OCI-LY1 (cell line): ENCODE measurements around the gene ERBB2.
A peak's percentile ranks its signal among the peaks of the same experiment; 100 is the strongest.

Source experiments
- H2AFZ ChIP-seq: fragments of 200-600 bp; sonication (generic), shearing (Covaris generic); 2 replicates; pipeline ENCODE4 v1.6.0; 2014; ENCODE audit warnings: antibody characterized with exemption, mild to moderate bottlenecking, low read length
- H3F3A ChIP-seq: fragments of 200-600 bp; sonication (generic), shearing (Covaris generic); 2 replicates; pipeline ENCODE4 v1.6.0; 2014; ENCODE audit warnings: mild to moderate bottlenecking, antibody characterized with exemption, low read length, moderate library complexity; ENCODE audit not compliant: insufficient read depth
- H3K27ac ChIP-seq: fragments of 200-600 bp; sonication (generic); 2 replicates; pipeline ENCODE4 v1.5.1; 2014; ENCODE audit warnings: low read length, mixed run types, mild to moderate bottlenecking, low read depth; ENCODE audit not compliant: poor library complexity, severe bottlenecking
- H3K27me3 ChIP-seq: fragments of 200-600 bp; sonication (generic); 2 replicates; pipeline ENCODE4 v1.6.0; 2014; ENCODE audit warnings: antibody characterized with exemption, mild to moderate bottlenecking, low read length, moderate library complexity; ENCODE audit not compliant: insufficient read depth
- H3K36me3 ChIP-seq: fragments of 200-600 bp; sonication (generic); 2 replicates; pipeline ENCODE4 v1.6.1; 2014; ENCODE audit warnings: mild to moderate bottlenecking, antibody characterized with exemption, low read length, moderate library complexity, mixed read lengths; ENCODE audit not compliant: insufficient read depth
- H3K4me1 ChIP-seq: fragments of 200-600 bp; sonication (generic); 2 replicates; pipeline ENCODE4 v1.5.1; 2014; ENCODE audit warnings: mild to moderate bottlenecking, low read length, moderate library complexity; ENCODE audit not compliant: insufficient read depth, severe bottlenecking
- H3K4me2 ChIP-seq: fragments of 200-600 bp; sonication (generic), shearing (Covaris generic); 2 replicates; pipeline ENCODE4 v1.6.1; 2014; ENCODE audit warnings: low read length
- H3K4me3 ChIP-seq: fragments of 200-600 bp; sonication (generic); 2 replicates; pipeline ENCODE4 v1.5.1; 2014; ENCODE audit warnings: low read length, low read depth, mild to moderate bottlenecking, mixed read lengths; ENCODE audit not compliant: poor library complexity, severe bottlenecking
- H3K79me2 ChIP-seq: fragments of 200-600 bp; shearing (Covaris generic); 2 replicates; pipeline ENCODE4 v1.6.1; 2016; ENCODE audit warnings: mixed run types, low read length, mixed read lengths; ENCODE audit not compliant: insufficient read depth
- H3K9ac ChIP-seq: fragments of 200-600 bp; sonication (generic), shearing (Covaris generic); 2 replicates; pipeline ENCODE4 v1.6.1; 2014; ENCODE audit warnings: mild to moderate bottlenecking, low read length, mixed read lengths
- H3K9me2 ChIP-seq: fragments of 200-600 bp; sonication (generic), shearing (Covaris generic); 2 replicates; pipeline ENCODE4 v1.6.1; 2014; ENCODE audit warnings: low read depth, mild to moderate bottlenecking, low read length, mixed read lengths
- H3K9me3 ChIP-seq: fragments of 200-600 bp; shearing (Covaris generic); 2 replicates; pipeline ENCODE4 v1.6.1; 2014; ENCODE audit warnings: low read length, mixed read lengths
- H4K20me1 ChIP-seq: fragments of 200-600 bp; sonication (generic), shearing (Covaris generic); 2 replicates; pipeline ENCODE4 v1.6.0; 2016; ENCODE audit warnings: mild to moderate bottlenecking, low read length; ENCODE audit not compliant: insufficient read depth
- EZH2 ChIP-seq: fragments of 200-600 bp; sonication (generic), shearing (Covaris generic); IDR thresholded peaks from 2 replicates; pipeline ENCODE4 v1.8.0; 2017; ENCODE audit warnings: borderline replicate concordance, mixed run types, mild to moderate bottlenecking, antibody characterized with exemption, low read length, moderate library complexity, mixed read lengths
- TF ChIP-seq, protein P1 (sequence below): fragments of 200-600 bp; sonication (generic), shearing (Covaris generic); IDR thresholded peaks from 2 replicates; pipeline ENCODE4 v1.5.1; 2017; ENCODE audit warnings: mild to moderate bottlenecking, antibody characterized with exemption, low read length, moderate library complexity, mixed read lengths

The ERBB2 gene

GRCh38 chr17:39667945-39668924, 31.6 kb upstream of the ERBB2 start, which contains the start of gene PNMT:
TSS of gene PNMT (plus strand) at chr17:39668453. CDS start at chr17:39668476, 23 bp downstream.
- Histone ChIP-seq H3F3A (no peaks in the 10 kb centered on the region), H3K4me2 (peak within 1 kb of the TSS; percentile 79), H3K4me1 (peaks cover 18% of the 10 kb centered on the region), H3K79me2 (no peaks in the 10 kb centered on the region), H3K9ac (no peak within 1 kb of the TSS; the same call in 1 of the 2 replicates), H2AFZ (no peak within 1 kb of the TSS), H4K20me1 (no peaks in the 10 kb centered on the region), H3K4me3 (peak within 1 kb of the TSS; percentile 55), H3K36me3 (no peaks in the 10 kb centered on the region), H3K9me3 (no peaks in the 10 kb centered on the region), H3K9me2 (no peaks in the 10 kb centered on the region), H3K27me3 (peaks cover 13% of the 10 kb centered on the region; the same call in 1 of the 2 replicates), H3K27ac (no peak within 1 kb of the TSS)
- TF ChIP-seq, protein P1, sequence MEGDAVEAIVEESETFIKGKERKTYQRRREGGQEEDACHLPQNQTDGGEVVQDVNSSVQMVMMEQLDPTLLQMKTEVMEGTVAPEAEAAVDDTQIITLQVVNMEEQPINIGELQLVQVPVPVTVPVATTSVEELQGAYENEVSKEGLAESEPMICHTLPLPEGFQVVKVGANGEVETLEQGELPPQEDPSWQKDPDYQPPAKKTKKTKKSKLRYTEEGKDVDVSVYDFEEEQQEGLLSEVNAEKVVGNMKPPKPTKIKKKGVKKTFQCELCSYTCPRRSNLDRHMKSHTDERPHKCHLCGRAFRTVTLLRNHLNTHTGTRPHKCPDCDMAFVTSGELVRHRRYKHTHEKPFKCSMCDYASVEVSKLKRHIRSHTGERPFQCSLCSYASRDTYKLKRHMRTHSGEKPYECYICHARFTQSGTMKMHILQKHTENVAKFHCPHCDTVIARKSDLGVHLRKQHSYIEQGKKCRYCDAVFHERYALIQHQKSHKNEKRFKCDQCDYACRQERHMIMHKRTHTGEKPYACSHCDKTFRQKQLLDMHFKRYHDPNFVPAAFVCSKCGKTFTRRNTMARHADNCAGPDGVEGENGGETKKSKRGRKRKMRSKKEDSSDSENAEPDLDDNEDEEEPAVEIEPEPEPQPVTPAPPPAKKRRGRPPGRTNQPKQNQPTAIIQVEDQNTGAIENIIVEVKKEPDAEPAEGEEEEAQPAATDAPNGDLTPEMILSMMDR = peak; percentile 79
- TF ChIP-seq EZH2 = no peak

GRCh38 chr17:39669897-39670735, 29.7 kb upstream of the ERBB2 start:
- H3K4me3 ChIP-seq = no peak overlapping the region
- H3F3A ChIP-seq = no peaks in the 10 kb centered on the region
- H3K9me2 ChIP-seq = no peaks in the 10 kb centered on the region
- no peaks in the 10 kb centered on the region for H3K9me3 ChIP-seq
- H3K9ac ChIP-seq = no peak overlapping the region
- H3K4me1 ChIP-seq = peaks cover 18% of the 10 kb centered on the region
- peaks cover 13% of the 10 kb centered on the region; the same call in 1 of the 2 replicates for H3K27me3 ChIP-seq
- H3K4me2 ChIP-seq = no peak overlapping the region
- no peaks in the 10 kb centered on the region for H3K36me3 ChIP-seq
- no peaks in the 10 kb centered on the region for H3K79me2 ChIP-seq
- H2AFZ ChIP-seq = no peak overlapping the region
- no peaks in the 10 kb centered on the region for H4K20me1 ChIP-seq
- TF ChIP-seq, protein P1 = no peak
- TF ChIP-seq EZH2 = no peak
- H3K27ac ChIP-seq = no peak overlapping the region

- H3K9me3 ChIP-seq = no peaks in the 10 kb centered on the region
- no peaks in the 10 kb centered on the region for H3K36me3 ChIP-seq
- no peaks in the 10 kb centered on the region for H3K9me2 ChIP-seq
- no peak overlapping the region for H3K9ac ChIP-seq
- H3K79me2 ChIP-seq = no peaks in the 10 kb centered on the region
- no peak overlapping the region for H3K27ac ChIP-seq
- no peaks in the 10 kb centered on the region for H4K20me1 ChIP-seq
- H3K27me3 ChIP-seq = peaks cover 13% of the 10 kb centered on the region; the same call in 1 of the 2 replicates
- H2AFZ ChIP-seq = no peak overlapping the region
- TF ChIP-seq, protein P1 = no peak
- H3F3A ChIP-seq = no peaks in the 10 kb centered on the region
- H3K4me3 ChIP-seq = no peak overlapping the region
- H3K4me2 ChIP-seq = no peak overlapping the region
- peaks cover 18% of the 10 kb centered on the region for H3K4me1 ChIP-seq
Measured at GRCh38 chr17:39670746-39671145, 29.1 kb upstream of the ERBB2 start.
